ENCODE results near the gene MESP1. TPM values are rescaled to one million over a fixed set of nuclear protein-coding genes. Genes with fewer than 3 reads are reported as not detected.

Gene MESP1
- total and polyA plus RNA-seq, 10 of the 15 experiments (the other 5 are each of a cell fraction or from before 2014, with no cell fraction given), result 0.04 to 1.1 (median 0.57) TPM; not detected in 2

DNA sequence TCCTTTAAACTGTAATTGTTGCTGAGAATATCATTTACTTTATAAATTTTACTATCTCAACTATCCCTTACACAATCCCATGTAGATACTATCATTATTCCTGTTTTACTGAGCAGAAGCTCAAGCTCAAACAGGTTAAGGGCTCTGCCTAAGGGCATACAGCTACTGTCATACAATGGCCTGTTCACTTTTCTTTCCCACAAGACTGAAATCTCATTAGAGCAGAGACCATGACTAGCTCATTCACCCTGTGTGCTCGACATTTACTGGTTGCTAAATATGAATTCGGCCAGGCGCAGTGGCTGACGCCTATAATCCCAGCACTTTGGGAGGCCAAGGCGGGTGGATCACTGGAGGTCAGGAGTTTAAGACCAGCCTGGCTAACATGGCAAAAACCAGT, 23.4 kb upstream of the MESP1 start:
- ATAC-seq (no peak), DNase-seq (ENCODE audit: low read depth, low spot score) (no peak), FAIRE-seq (no peak)
- ChIA-PET POLR2A (no interaction called here), CTCF (interaction anchor here (1.2 to 7.0 kb wide), 3 partner anchors 13 to 312 kb away, joined by 3 to 40 read pairs (median 8); no protein-coding TSS in a partner anchor), SMC1A (ENCODE audit: uncharacterized antibody, unreplicated experiment) (interaction anchor here (0.6 to 1.7 kb wide), 4 partner anchors 13 to 100 kb away, joined by 3 to 7 read pairs (median 4); no protein-coding TSS in a partner anchor), RAD21 (ENCODE audit: unreplicated experiment) (interaction anchor here (2.5 kb wide), 1 partner anchor 13 kb away, joined by 9 read pairs; no protein-coding TSS in a partner anchor)
- Histone ChIP-seq H3K4me1 (ENCODE audit: control insufficient read depth, insufficient read depth, low read length) (peaks cover 8% of the 10 kb centered on the region), H2AFZ (ENCODE audit: control insufficient read depth, low read depth, low read length) (no peak overlapping the region), H3K79me2 (ENCODE audit: control insufficient read depth, insufficient read depth, low read length) (no peaks in the 10 kb centered on the region), H4K20me1 (ENCODE audit: control insufficient read depth, insufficient read depth) (no peaks in the 10 kb centered on the region), H3K27ac (ENCODE audit: control insufficient read depth, insufficient read depth) (no peak overlapping the region), H3K9ac (ENCODE audit: control insufficient read depth, insufficient read depth, low read length) (no peak overlapping the region), H3K27me3 (replicated peaks in 1 of 2; ENCODE audit: control insufficient read depth in 2 of 2, insufficient read depth in 2 of 2, low read length in 1 of 2) (no peaks in the 10 kb centered on the region), H3K4me2 (ENCODE audit: control insufficient read depth, insufficient read depth) (no peak overlapping the region), H3K9me3 (replicated peaks; ENCODE audit: control insufficient read depth, insufficient read depth, low read length) (no peaks in the 10 kb centered on the region), H3K36me3 (ENCODE audit: control insufficient read depth in 2 of 2, insufficient read depth in 2 of 2, low read length in 1 of 2) (no peaks in the 10 kb centered on the region), H3K4me3 (no peak overlapping the region)
- WGBS (ENCODE audit: insufficient coverage, insufficient replicate concordance, low lambda C conversion rate, missing lambda C conversion rate), result 52% methylated on average over 5 of the region's 5 CpGs
- BruUV-seq (replicated peaks), result no TSS peak
- intact Hi-C loops (cut with micrococcal nuclease; ENCODE audit: unreplicated experiment) (no loop called here), in situ Hi-C loops (cut with MboI) (no loop called here)
- TF ChIP-seq RB1 (IDR thresholded peaks at IDR 0.05; ENCODE audit: borderline replicate concordance) (no peak), JUNB (IDR thresholded peaks at IDR 0.05) (no peak), GATAD2B (conservative IDR thresholded peaks at IDR 0.05; ENCODE audit: low read depth) (no peak), BHLHE40 (IDR thresholded peaks at IDR 0.05; ENCODE audit: borderline replicate concordance in 1 of 2, low read depth in 2 of 2, low read length in 1 of 2) (no peak), PML (IDR thresholded peaks at IDR 0.05; ENCODE audit: low read length) (no peak), ZNF207 (IDR thresholded peaks at IDR 0.05; ENCODE audit: borderline replicate concordance) (no peak), POLR2AphosphoS5 (IDR thresholded peaks at IDR 0.05; ENCODE audit: low read length) (no peak), HDGF (IDR thresholded peaks at IDR 0.05) (no peak), RELA (IDR thresholded peaks at IDR 0.05; ENCODE audit: borderline replicate concordance, partially characterized antibody) (no peak), WRNIP1 (IDR thresholded peaks at IDR 0.05; ENCODE audit: borderline replicate concordance, low read depth, low read length) (no peak)
- TF ChIP-seq, protein P1, sequence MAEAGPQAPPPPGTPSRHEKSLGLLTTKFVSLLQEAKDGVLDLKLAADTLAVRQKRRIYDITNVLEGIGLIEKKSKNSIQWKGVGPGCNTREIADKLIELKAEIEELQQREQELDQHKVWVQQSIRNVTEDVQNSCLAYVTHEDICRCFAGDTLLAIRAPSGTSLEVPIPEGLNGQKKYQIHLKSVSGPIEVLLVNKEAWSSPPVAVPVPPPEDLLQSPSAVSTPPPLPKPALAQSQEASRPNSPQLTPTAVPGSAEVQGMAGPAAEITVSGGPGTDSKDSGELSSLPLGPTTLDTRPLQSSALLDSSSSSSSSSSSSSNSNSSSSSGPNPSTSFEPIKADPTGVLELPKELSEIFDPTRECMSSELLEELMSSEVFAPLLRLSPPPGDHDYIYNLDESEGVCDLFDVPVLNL (IDR thresholded peaks at IDR 0.05; ENCODE audit: low read depth, low read length), result no peak
- TF ChIP-seq, protein P2, sequence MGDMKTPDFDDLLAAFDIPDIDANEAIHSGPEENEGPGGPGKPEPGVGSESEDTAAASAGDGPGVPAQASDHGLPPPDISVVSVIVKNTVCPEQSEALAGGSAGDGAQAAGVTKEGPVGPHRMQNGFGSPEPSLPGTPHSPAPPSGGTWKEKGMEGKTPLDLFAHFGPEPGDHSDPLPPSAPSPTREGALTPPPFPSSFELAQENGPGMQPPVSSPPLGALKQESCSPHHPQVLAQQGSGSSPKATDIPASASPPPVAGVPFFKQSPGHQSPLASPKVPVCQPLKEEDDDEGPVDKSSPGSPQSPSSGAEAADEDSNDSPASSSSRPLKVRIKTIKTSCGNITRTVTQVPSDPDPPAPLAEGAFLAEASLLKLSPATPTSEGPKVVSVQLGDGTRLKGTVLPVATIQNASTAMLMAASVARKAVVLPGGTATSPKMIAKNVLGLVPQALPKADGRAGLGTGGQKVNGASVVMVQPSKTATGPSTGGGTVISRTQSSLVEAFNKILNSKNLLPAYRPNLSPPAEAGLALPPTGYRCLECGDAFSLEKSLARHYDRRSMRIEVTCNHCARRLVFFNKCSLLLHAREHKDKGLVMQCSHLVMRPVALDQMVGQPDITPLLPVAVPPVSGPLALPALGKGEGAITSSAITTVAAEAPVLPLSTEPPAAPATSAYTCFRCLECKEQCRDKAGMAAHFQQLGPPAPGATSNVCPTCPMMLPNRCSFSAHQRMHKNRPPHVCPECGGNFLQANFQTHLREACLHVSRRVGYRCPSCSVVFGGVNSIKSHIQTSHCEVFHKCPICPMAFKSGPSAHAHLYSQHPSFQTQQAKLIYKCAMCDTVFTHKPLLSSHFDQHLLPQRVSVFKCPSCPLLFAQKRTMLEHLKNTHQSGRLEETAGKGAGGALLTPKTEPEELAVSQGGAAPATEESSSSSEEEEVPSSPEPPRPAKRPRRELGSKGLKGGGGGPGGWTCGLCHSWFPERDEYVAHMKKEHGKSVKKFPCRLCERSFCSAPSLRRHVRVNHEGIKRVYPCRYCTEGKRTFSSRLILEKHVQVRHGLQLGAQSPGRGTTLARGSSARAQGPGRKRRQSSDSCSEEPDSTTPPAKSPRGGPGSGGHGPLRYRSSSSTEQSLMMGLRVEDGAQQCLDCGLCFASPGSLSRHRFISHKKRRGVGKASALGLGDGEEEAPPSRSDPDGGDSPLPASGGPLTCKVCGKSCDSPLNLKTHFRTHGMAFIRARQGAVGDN (IDR thresholded peaks at IDR 0.05), result no peak
- TF ChIP-seq, protein P3, sequence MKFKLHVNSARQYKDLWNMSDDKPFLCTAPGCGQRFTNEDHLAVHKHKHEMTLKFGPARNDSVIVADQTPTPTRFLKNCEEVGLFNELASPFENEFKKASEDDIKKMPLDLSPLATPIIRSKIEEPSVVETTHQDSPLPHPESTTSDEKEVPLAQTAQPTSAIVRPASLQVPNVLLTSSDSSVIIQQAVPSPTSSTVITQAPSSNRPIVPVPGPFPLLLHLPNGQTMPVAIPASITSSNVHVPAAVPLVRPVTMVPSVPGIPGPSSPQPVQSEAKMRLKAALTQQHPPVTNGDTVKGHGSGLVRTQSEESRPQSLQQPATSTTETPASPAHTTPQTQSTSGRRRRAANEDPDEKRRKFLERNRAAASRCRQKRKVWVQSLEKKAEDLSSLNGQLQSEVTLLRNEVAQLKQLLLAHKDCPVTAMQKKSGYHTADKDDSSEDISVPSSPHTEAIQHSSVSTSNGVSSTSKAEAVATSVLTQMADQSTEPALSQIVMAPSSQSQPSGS (IDR thresholded peaks at IDR 0.05; ENCODE audit: low read length), result no peak
- TF ChIP-seq, protein P4, sequence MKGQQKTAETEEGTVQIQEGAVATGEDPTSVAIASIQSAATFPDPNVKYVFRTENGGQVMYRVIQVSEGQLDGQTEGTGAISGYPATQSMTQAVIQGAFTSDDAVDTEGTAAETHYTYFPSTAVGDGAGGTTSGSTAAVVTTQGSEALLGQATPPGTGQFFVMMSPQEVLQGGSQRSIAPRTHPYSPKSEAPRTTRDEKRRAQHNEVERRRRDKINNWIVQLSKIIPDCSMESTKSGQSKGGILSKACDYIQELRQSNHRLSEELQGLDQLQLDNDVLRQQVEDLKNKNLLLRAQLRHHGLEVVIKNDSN (IDR thresholded peaks at IDR 0.05; ENCODE audit: borderline replicate concordance, extremely low read length, insufficient read depth, low read depth, low read length), result no peak

Data from GM12878 (cell line).